Pancreas (tissue), 10 donors: ENCODE results near the gene TNFRSF8. TPM values are rescaled to one million over a fixed set of nuclear protein-coding genes. Genes with fewer than 3 reads are reported as not detected.

Experiments used
- ATAC-seq, 4 donors: fragments of 200-7000 bp; cut with Tn5 transposase; one replicate each; pipeline versions ENCODE4 v1.8.0 to v1.9.1; 2020; ENCODE audit warnings: mild to moderate bottlenecking in 4 of 4, moderate library complexity in 4 of 4
- DNase-seq, 6 donors: peaks; one replicate each; pipeline ENCODE4 v3.0.0-alpha.2; 2020
- FAIRE-seq: peaks from 2 replicates; lab custom pipeline; 2012; peaks lifted over from hg19 to GRCh38; lab: Jason Lieb, UNC
- H3K27ac ChIP-seq, 4 donors: fragments of 200-600 bp; sonication (generic); 1 replicate in 3 of 4; 2 replicates in 1 of 4; pipeline versions ENCODE4 v1.5.0 to v1.8.0; 2020
- H3K27me3 ChIP-seq, 4 donors: fragments of 200-600 bp; one replicate each; pipeline ENCODE4 v1.8.0; 2021
- H3K36me3 ChIP-seq, 3 donors: fragments of 200-600 bp; sonication (generic) in 1 of 3; one replicate each; pipeline versions ENCODE4 v1.5.0 to v1.8.0; 2020 to 2021
- H3K4me1 ChIP-seq, 3 donors: fragments of 200-600 bp; one replicate each; pipeline ENCODE4 v1.8.0; 2021
- H3K4me3 ChIP-seq, 4 donors: fragments of 200-600 bp; sonication (generic) in 2 of 4; one replicate each; pipeline versions ENCODE4 v1.5.0 to v1.8.0; 2020 to 2021
- H3K9me3 ChIP-seq, 4 donors: fragments of 200-600 bp; one replicate each; pipeline ENCODE4 v1.8.0; 2021
- CTCF ChIP-seq, 4 donors: fragments of 200-600 bp; sonication (generic) in 3 of 4; IDR thresholded peaks; one replicate each; pipeline versions ENCODE4 v1.5.0 to v1.8.0; 2021; ENCODE audit warnings: antibody characterized with exemption in 4 of 4
- WGBS, 2 donors: extraction: QIAGEN DNeasy Blood & Tissue Kit; methylation state at CpG; one replicate each; pipeline ENCODE4 v1.1.7; 2013; 5-methylcytosine and 5-hydroxymethylcytosine counted together
- intact Hi-C, 3 donors: fragments of 100-400 bp; cut with DNase I; formaldehyde crosslinking; loops; one replicate each; pipeline versions ENCODE4 v1.11.1 to v1.14.2; 2022
- polyA plus RNA-seq, 2 donors: library from polyadenylated mRNA; stranded (reverse); fragments of 200-250 nt; gene quantifications; one replicate each; pipeline ENCODE4 v1.2.3, GENCODE V29; 2013
- total RNA-seq, 6 donors: library from RNA; stranded (reverse); fragmentation: NEBNext Ultra II Directional in 4 of 6; extraction: Animal tissue kit (Norgen Biotek cat#: 25700) in 4 of 6; gene quantifications; one replicate each; pipeline versions ENCODE4 v1.2.1 to v1.2.4, GENCODE V29; 2021 to 2023
- donor health status: healthy with polysubstance abuse.
- donor health status: DM: no; HTN: no; CAD: no; lungs with moderate emphysema.
- donor health status: DM: no; HTN: no; CAD: no.
- donor health status: control.
- donor health status: control.
- donor health status: Bipolar disorder and iron deficiency.
- donor health status: DM: yes; HTN: yes; CAD: no.
- donor health status: DM: no; HTN: no; CAD: no.
- donor health status: DM: no; HTN: no; CAD: no.
- donor health status: DM: yes; HTN: yes; CAD: no.

Gene TNFRSF8
- total and polyA plus RNA-seq, 8 donors: 0.08 to 0.72 (median 0.25) TPM; not detected in 1

- TF ChIP-seq CTCF (IDR thresholded peaks at IDR 0.05): no peak
- Histone ChIP-seq H3K4me3 (no peak overlapping the region), H3K9me3 (no peaks in the 10 kb centered on the region), H3K36me3 (no peaks in the 10 kb centered on the region), H3K4me1 (peaks cover 0 to 3% (median 0%) of the 10 kb centered on the region in 3 donors), H3K27ac (peak overlapping the region in 2 of 4 donors; percentile 51 to 60), H3K27me3 (no peaks in the 10 kb centered on the region)
- ATAC-seq (no peak), FAIRE-seq (no peak), DNase-seq (no peak)
- intact Hi-C loops: no loop called here
- WGBS, 2 donors: 71 to 80% methylated on average over 3 of the region's 3 CpGs
Measured at GRCh38 chr1:12173041-12173509, 110.0 kb downstream of the TNFRSF8 start.

GRCh38 chr1:12173631-12174121 is 110.6 kb downstream of the TNFRSF8 start:
- FAIRE-seq (no peak), DNase-seq (peak in 1 of 6 donors; percentile 62), ATAC-seq (peak in 3 of 4 donors; percentile 28 to 57 (median 42))
- intact Hi-C loops: no loop called here
- Histone ChIP-seq H3K9me3 (no peaks in the 10 kb centered on the region), H3K4me3 (no peak overlapping the region), H3K36me3 (no peaks in the 10 kb centered on the region), H3K27ac (peak overlapping the region in 2 of 4 donors; percentile 51 to 60), H3K27me3 (no peaks in the 10 kb centered on the region), H3K4me1 (peaks cover 0 to 3% (median 0%) of the 10 kb centered on the region in 3 donors)
- TF ChIP-seq CTCF (IDR thresholded peaks at IDR 0.05): no peak
- WGBS, 2 donors: 64 to 65% methylated on average over 11 of the region's 11 CpGs

DNA sequence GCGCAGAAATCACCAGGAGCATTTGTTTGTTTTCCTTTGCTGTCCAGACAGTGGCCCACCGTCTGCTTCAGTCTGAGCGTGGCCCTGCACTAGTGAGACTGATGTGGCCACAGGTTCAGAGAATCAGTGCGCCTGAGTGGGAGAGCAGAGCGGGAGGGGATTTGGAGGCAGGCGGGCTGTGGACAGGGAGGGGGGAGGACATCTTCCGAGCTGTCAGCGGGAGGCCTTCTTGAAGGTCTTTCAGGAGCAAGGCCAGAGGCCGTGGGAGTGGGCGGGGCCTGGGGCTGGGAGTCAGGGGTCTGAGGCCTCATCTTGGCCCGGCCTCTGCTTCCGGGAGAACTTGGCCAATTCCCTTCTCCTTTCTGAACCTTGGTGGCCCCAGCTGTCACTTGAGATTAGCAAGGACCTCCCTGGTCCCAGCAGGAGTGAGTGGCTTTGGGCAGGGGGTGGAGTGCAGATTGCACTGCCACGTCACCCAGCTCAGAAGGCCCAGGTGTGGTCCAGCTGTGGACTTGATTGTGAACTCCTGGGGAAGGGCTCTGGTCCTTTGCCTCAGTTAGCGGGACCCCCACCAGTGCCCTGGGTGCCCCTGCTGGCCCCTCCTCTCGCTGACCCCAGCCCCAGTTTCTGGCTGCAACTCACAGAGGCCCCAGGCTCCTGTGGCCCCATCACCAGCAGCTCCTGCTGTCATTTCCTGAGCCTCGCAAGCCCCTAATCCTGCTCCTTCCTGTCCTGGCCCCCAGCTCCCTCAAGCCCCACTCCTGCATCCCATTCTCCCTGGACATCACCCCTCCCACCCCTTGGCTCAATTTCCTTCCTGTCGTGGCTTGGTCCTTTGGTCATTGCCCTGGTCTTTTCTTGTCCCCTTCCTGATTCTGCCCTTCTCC is 112.1 kb downstream of the TNFRSF8 start:
- Histone ChIP-seq H3K27me3 (no peaks in the 10 kb centered on the region), H3K4me1 (peaks cover 0 to 3% (median 0%) of the 10 kb centered on the region in 3 donors), H3K4me3 (no peak overlapping the region), H3K27ac (peak overlapping the region in 2 of 4 donors; percentile 22 to 36), H3K36me3 (no peaks in the 10 kb centered on the region), H3K9me3 (no peaks in the 10 kb centered on the region)
- intact Hi-C loops: no loop called here
- ATAC-seq (peak in 1 of 4 donors; percentile 10), FAIRE-seq (no peak), DNase-seq (no peak)
- no peak for TF ChIP-seq CTCF (IDR thresholded peaks at IDR 0.05)
- WGBS, 2 donors: 76 to 79% methylated on average over 17 of the region's 17 CpGs

GRCh38 chr1:12176298-12177118 is 113.4 kb downstream of the TNFRSF8 start:
- 72 to 75% methylated on average over 6 of the region's 6 CpGs for WGBS, 2 donors
- intact Hi-C loops: no loop called here
- TF ChIP-seq CTCF (IDR thresholded peaks at IDR 0.05): no peak
- no peak for ATAC-seq
- Histone ChIP-seq H3K27ac (no peak overlapping the region), H3K4me3 (no peak overlapping the region), H3K9me3 (no peaks in the 10 kb centered on the region), H3K27me3 (no peaks in the 10 kb centered on the region), H3K36me3 (no peaks in the 10 kb centered on the region), H3K4me1 (peaks cover 0 to 3% (median 0%) of the 10 kb centered on the region in 3 donors)
- no peak for DNase-seq
- no peak for FAIRE-seq
